SIG-M5 treated with dmso at 0.1 percent for 504 hours (cell line): ENCODE data around the gene ORAI3.

Source experiments
- DNase-seq: peaks from one replicate; lab custom pipeline; 2025; ENCODE audit not compliant: unreplicated experiment; lab: John Stamatoyannopoulos, UW

Gene ORAI3

DNA sequence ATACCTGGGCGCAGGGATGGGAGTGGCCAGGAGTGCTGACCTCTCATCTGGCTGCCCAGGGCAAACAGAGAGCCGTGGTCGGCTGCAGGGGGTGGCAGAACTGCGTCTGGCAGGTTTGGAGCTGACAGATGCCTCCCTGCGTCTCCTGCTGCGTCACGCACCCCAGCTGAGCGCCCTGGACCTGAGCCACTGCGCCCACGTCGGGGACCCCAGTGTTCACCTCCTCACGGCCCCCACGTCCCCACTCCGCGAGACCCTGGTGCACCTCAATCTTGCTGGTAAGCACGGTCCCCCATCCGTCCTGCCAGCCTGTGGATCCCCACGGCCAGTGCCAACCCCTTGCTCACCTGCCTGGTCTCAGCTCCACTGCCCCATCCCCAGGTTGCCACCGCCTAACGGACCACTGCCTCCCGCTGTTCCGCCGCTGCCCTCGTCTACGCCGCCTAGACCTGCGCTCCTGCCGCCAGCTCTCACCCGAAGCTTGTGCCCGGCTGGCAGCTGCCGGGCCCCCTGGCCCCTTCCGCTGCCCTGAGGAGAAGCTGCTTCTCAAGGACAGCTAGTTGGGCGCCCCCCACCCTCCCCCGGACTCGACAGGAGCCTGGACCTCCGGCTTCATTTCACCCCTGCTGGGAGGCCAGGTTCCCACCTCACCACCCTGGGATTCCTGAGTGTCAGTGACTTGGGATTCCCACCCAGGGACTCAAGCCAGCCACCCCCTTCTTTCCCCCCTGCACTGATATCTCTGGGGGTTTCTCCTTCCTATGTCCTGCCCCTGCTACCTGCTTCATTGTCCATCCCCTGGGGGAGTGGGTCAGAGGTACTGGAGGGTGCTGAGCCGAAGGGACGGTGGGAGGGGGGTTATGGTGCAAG, 2.0 kb upstream of the ORAI3 start:
- no peak for DNase-seq

DNA sequence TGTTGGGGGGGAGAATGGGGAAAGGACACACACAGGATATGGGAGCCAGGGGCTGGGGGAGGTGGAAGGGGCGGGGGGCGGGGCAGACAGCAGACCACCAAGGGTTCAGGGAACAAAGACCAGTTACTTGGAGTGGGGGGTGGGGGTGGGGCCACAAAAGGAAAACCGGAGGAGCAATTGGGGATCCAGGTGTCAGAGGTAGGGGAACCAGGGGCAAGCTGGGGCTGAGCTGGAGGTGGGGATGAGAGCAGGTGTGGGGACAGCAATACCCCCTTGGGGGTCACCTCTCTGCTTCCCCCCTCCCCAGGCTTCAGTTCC, 1.4 kb upstream of the ORAI3 start:
- DNase-seq: no peak

DNA sequence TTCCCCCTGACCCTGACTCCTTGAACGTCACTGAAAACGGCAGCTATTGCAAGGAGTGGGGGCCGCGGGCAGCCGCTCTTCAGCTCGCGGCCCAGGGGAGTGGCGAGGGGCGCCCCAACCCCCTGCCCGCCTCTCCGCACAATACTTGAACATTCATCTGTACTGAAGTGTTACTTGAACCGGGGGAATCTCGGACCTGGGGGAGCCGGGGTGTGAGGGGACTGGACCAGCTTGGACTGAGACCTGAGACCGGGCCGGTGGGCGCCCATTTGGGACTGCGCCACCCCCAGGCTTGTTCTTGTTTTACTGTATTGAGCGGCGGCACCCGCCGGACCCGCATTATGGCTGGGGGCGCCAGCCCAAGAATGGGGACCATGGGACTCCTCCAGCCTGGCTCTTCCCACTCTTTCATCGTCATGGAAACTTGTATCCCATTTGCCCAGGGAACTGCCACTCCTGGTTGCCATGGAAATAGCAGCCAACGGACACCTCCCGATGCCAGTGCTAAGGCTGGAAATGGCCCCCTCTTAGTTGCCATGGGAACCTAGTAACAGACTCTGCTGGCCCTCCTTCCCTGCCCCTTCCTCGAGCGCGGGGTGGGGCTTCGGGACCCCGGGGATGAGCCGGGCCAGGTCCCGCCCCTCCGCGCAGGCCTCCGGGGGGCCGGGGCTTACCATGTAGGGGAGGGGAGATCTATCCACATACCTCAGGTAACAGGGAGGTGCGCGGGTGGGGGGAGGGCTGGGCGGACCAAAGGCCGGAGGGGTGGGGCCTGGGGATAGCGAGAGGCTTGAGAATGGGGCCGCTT, 805 bp upstream of the ORAI3 start:
- DNase-seq: peak; percentile 56

DNA sequence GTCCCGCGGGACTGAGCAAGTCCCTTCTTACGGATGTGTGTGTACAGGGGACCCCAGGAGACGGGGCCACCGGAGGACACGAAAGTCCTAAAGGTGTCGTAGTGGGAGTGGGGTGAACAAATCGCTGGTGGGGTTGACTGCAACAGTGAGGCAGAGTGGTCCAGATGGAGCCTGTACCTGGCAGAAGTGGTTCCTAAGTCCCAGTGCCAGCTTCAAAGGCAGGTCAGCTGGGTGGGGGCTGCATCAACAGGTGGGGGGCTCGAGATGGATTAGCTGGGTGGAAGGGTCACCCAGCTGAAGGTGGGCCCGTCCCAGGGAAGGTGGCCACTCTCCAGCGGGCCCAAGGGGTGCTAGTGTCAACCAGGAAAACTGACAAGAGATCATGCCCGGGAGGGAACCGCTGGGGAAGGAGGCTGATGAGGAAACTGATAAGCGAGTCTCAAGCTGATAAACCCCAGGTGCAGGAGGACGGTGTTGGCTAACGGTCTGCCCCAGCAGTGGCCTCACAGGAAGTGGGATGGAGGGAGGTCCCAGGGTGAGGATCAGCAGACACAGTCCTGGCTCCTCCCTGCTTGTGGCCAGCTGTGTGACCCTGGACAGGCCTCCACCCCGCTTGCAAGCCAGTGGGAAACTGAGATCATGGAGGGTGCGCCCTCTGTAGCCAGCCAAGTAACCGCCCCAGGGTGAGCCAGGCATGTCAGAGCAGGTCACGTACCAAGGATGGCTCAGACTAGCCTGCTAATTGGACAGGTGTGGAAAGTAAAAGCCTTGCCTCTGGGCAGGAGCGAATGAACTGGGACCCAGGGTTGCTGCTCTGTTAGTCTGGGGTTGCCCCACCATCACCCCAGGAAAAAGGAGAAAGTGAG, 1.0 kb downstream of the ORAI3 start:
- DNase-seq: peak; percentile 84

DNA sequence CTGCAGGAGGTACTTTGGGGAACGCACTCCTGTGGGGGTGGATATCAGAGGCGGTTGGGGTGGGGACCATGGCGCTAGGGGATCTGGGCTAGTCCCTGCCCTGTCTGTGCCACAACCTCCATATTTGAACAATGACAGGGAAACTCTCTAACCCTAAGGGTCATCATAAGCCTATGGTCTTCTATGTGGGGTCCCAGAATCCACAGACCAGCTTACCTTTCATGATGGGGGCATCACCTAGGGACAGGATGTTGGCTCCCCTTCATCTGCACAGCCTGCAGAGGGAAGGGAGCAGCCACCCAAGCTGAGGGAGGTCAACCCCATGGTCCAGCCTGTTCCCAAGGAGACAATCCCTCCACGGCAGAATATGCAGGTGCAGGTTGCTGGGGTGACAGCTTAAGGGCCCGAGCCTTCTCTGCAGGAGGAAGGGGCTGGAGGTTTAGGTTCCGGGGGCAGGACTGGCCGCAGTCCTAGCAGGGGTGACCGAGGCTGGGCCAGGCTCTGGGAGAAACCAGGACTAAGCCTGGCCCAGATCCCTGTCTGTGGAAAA, 1.7 kb downstream of the ORAI3 start:
- no peak for DNase-seq

DNA sequence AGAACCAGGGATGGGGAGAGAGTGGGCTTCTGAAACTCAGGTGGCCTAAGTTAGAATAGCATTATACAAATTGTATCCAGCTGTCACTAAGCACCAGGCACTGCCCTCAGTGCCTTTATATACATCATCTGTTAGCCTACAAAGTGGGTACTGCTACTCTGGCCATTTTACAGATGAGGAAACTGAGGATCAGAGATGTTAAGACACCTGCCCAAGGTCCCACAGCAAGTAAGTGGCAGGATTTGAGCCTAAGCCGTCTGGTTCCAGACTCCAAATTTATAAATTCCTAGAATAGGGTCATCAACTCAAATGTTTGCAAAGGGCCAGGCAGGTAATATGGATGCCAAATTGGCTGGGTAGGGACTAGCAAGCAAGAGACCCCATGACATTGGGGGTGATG, 2.3 kb downstream of the ORAI3 start:
- no peak for DNase-seq

DNA sequence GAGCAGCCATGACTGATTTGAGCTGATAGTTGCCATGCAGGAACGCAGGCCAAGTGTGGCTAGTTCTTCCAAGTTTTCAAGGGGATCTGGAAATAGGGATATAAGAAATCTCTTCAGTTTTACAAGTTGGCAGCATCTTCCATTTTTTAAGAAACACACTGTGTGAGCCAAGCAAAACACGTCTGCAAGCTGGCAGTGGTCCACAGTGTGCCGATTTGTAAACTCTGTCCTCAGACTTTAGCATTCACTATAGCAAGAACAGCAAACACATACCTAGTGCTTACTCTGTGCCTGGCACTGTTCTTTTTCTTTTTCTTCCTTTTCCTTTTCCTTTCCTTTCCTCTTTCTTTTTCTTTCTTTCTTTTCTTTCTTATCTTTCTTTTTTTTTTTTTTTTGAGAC, 2.9 kb downstream of the ORAI3 start:
- DNase-seq: no peak

DNA sequence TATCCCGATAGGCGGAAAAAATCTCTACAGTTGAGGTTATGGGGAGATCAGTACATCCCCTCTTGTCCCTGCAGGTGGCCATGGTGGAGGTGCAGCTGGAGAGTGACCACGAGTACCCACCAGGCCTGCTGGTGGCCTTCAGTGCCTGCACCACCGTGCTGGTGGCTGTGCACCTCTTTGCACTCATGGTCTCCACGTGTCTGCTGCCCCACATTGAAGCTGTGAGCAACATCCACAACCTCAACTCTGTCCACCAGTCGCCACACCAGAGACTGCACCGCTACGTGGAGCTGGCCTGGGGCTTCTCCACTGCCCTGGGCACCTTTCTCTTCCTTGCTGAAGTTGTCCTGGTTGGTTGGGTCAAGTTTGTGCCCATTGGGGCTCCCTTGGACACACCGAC, 4.2 kb downstream of the ORAI3 start:
- DNase-seq: no peak

DNA sequence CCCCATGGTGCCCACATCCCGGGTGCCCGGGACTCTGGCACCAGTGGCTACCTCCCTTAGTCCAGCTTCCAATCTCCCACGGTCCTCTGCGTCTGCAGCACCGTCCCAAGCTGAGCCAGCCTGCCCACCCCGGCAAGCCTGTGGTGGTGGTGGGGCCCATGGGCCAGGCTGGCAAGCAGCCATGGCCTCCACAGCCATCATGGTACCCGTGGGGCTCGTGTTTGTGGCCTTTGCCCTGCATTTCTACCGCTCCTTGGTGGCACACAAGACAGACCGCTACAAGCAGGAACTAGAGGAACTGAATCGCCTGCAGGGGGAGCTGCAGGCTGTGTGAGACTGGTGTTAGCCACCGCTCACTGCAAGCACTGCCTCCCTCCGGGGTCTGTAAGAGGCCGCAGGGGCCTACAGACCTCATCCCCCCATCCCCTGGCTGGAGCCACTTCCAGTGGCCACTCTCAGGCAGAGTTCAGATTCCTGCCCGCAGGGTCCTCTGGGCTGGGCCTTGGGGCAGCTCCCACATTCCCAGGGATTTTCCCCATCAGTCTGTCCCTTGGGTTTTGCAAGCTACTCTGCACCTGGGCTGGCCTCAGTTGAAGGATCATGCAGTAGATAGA, 4.8 kb downstream of the ORAI3 start:
- peak; percentile 76 for DNase-seq

DNA sequence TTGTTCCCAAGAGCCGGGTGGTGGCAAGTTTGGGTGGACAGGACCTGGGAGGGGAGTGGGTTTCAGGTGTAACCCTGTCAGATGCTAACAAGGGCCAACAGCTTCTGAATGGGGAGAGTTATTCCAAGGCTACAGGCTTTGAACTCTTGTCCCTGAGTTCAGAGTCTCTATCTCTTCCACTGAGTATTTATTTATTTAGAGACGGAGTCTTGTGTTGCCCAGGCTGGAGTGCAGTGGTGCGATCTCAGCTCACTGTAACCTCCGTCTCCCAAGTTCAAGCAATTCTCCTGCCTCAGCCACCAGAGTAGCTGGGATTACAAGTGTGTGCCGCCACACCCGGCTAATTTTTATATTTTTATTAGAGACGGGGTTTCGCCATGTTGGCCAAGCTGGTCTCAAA, 6.1 kb downstream of the ORAI3 start:
- no peak for DNase-seq

DNA sequence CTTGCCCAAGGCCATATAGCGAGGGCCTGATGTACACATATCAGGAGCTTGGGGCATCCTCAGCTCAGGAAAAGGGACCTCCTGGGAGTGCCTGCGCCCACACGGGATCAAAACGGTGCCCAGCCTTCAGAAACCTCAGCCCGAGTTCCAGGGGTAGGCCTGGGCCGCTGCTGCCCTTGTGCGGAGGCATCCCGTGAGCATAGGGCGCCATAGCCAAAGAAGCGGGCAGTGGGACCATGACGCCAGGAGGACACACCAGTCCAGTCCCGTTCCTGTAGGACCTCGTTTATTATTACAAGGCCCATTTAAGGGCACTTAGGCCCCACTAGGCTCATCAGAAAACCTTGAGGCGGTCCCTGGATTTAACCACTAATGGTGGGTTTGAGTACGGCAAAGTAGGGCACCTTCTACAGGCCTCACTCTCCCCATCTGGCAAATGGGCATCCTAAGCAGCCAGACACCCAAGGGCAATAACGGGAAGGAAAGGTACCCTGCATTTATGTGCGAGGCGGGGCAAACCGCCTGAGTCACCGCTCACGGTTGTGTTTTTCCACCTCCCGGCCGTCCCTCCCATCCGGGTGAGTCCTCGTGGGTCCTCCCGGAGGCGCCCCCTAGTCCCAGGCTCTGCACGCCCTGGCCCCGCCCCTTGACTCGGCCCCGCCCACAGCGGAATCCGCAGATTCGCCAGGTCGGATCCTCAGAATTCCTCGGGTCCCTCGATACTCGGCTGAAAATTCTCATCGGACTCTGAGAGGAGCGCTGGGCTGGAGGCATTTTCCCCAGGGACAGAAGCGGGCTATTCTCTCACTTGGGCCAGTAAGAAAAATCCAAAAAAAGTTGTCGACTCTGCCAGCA, 8.0 kb downstream of the ORAI3 start:
- DNase-seq: peak; percentile 86

DNA sequence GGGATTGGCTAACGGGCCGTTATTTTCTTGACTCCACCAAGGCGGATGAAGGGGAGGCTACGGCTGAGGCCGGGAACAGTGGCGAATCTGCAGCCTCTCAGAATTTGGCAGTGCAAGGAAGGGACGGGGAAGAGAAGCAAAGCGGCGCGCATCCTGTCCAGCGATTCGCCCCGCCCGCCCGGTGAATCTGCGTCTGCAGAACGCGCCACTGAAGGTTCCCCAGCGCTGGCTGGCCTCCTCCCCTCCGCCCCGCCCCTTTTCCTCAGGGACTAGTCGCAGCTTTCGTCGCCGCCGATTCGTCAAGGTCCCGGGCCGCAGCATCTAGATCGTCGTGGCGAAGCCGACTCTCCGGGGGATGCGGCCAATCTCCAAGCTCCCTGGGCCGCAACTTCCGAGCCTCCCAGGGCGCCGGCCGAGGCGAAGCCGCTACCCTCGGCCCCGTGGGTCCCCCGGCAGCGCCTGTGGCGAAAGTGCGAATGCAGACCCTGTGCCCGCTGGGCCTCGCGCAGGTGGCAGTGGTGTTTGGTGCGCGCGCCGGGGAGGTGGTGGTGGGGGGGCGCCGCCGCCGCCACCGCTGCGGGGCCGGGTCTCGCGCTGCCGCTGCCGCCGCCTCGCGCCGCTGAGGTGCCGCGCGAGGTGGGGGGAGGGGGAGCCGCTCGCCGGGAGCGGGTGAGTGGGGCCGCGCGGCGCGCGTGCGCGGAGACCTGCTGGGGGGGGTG, 8.7 kb downstream of the ORAI3 start, which contains the start of gene SETD1A:
Gene SETD1A (plus strand): TSS at position 299 of the 719 bp plus-strand sequence. CDS start 978 bp downstream, outside the sequence.
- DNase-seq: peak; percentile 85

DNA sequence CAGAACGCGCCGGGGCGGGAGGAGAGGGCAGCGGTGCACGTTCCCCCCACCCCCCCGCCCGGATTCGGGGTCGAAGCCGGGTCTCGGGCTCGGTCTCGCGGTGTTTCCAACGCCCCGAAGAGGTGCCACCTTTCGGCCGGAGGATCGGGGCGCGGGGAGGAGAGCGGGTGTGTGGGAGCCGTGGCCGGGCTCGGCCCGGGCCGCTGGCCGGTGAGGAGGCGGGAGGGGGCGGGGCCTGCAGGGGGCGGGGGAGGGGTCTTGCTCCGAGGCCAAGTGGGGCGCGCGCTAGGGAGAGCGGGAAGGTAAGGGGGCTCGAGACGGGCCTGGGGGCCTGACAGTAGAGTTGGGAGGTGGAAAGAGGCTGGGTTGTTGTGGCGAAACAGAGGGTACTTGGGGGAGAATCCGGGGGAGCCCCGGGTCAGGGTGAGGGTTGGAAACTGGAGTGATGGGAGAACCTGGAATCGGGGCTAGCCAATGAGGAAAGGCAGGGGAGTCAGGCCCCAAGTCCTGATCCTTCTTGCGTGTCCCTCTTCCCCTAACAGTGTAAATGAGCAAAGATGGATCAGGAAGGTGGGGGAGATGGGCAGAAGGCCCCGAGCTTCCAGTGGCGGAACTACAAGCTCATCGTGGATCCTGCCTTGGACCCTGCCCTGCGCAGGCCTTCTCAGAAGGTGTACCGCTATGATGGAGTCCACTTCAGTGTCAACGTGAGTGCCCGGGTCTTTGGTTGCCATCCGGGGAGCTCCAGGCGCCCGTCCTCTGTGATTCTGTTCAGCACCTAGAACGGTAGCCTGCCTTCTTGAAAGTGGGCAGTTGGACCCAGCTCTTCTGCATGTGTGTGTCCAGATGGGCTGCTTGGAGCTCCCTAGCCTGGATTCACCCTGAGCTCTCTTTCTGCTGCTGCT, 9.6 kb downstream of the ORAI3 start:
- DNase-seq: peak; percentile 44

DNA sequence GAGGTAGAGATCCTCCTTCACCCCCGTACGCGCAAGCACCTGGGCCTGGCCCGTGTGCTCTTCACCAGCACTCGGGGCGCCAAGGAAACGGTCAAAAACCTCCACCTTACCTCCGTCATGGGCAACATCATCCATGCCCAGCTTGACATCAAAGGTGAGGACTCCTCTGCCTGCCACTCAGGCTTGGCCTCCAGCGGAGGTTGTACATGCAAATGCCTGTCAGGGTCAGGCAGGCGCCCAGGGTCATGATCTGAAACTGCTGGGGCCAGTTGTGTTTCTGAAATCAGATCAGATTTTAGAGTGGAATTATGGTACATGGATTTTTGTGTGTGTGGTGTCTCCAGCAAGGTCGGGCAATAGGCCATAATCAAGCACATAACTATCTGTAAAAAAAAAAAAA, 12.5 kb downstream of the ORAI3 start:
- no peak for DNase-seq

DNA sequence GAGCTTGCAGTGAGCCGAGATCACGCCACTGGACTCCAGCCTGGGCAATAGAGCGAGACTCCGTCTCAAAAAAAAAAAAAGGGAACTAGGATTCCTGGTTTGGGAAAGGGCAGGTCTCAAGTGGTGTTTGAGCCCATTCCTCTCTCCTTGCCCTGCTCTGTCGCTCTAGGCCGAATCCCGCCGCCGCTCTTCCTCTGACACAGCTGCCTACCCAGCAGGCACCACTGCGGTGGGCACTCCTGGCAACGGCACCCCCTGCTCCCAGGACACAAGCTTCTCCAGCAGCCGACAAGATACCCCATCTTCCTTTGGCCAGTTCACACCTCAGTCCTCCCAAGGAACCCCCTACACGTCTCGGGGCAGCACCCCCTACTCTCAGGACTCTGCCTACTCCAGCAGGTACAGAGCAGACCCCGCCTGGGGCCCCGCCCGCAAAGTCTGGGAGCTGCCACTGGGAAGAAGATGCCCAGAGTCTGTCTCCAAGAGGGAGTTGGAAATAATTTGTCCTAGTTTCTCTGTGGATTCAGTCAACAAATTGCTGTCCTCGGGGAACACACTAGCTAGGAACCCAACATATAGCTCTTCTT, 15.2 kb downstream of the ORAI3 start:
- no peak for DNase-seq

DNA sequence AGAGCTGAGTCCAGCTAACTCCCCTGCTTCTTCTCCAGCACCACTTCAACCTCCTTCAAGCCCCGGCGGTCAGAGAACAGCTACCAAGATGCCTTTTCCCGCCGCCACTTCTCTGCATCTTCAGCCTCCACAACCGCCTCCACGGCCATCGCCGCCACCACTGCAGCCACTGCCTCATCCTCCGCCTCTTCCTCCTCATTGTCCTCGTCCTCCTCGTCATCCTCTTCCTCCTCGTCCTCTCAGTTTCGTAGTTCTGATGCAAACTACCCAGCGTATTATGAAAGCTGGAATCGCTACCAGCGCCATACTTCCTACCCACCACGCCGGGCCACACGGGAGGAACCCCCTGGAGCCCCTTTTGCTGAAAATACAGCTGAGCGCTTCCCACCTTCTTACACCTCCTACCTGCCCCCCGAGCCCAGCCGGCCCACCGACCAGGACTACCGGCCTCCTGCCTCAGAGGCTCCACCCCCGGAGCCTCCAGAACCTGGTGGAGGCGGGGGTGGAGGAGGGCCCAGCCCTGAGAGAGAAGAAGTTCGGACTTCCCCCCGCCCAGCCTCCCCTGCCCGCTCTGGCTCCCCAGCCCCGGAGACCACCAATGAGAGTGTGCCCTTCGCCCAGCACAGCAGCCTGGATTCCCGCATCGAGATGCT, 15.8 kb downstream of the ORAI3 start:
- DNase-seq: no peak

DNA sequence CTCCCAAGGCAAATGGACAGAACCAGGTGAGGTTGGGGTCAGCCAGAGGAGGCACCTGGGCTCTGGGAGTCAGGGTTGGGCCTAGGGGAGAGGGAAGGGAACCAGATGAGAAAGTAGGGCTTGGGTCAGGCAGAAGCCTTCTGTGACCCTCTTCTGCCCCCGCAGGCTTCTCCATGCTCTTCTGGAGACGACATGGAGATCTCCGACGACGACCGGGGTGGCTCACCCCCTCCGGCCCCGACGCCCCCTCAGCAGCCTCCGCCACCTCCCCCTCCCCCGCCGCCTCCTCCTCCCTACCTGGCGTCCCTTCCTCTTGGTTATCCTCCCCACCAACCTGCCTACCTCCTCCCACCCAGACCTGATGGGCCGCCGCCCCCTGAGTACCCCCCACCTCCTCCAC, 16.6 kb downstream of the ORAI3 start:
- DNase-seq: no peak
